H1 (cell line): ENCODE data around the gene SLC19A1. TPM values are rescaled to one million over a fixed set of nuclear protein-coding genes. Genes with fewer than 3 reads are reported as not detected.

ENCODE experiments used
- CTCF ChIA-PET: fragments of 300-600 bp; sonication (Branson Sonifier 250); formaldehyde crosslinking; loops from one replicate; lab custom pipeline; 2021; ENCODE audit not compliant: partially characterized antibody; lab: Charles Lee
- POLR2A ChIA-PET: fragments of 300-600 bp; sonication (Branson Sonifier 250); formaldehyde crosslinking; loops from one replicate; lab custom pipeline; 2021; ENCODE audit warnings: inconsistent platforms; ENCODE audit not compliant: partially characterized antibody; lab: Charles Lee
- DNase-seq, 2 experiments: peaks; one replicate each; pipeline versions ENCODE4 v3.0.0 to v3.0.0-alpha.2; 2010 to 2022; ENCODE audit warnings: low spot score in 2 of 2, low read depth in 1 of 2, mixed read lengths in 1 of 2
- FAIRE-seq: peaks from 2 replicates; lab custom pipeline; 2011; peaks lifted over from hg19 to GRCh38; lab: Jason Lieb, UNC
- H2AFZ ChIP-seq: 2 replicates; pipeline ENCODE4 v1.8.1; 2012; ENCODE audit warnings: low read length, inconsistent platforms
- H2AK5ac ChIP-seq: 2 replicates; pipeline ENCODE4 v1.6.1; 2013; ENCODE audit warnings: low read depth, low read length
- H2BK120ac ChIP-seq: replicated peaks from 2 replicates; pipeline ENCODE3; 2013; ENCODE audit warnings: low read depth, low read length, inconsistent platforms
- H2BK12ac ChIP-seq: 2 replicates; pipeline ENCODE4 v1.6.1; 2013; ENCODE audit warnings: low read depth, low read length
- H2BK15ac ChIP-seq: 2 replicates; pipeline ENCODE4 v1.6.1; 2013; ENCODE audit warnings: low read length
- H2BK20ac ChIP-seq: 2 replicates; pipeline ENCODE4 v1.6.1; 2013; ENCODE audit warnings: low read length
- H2BK5ac ChIP-seq: 2 replicates; pipeline ENCODE4 v1.6.1; 2013; ENCODE audit warnings: low read depth, low read length
- H3K14ac ChIP-seq: 2 replicates; pipeline ENCODE4 v1.6.1; 2013; ENCODE audit warnings: inconsistent platforms; ENCODE audit not compliant: insufficient read length
- H3K18ac ChIP-seq: 2 replicates; pipeline ENCODE4 v1.6.1; 2013; ENCODE audit warnings: low read length; ENCODE audit errors: extremely low read depth
- H3K23ac ChIP-seq: 2 replicates; pipeline ENCODE4 v1.6.1; 2013; ENCODE audit warnings: inconsistent platforms; ENCODE audit not compliant: insufficient read length
- H3K23me2 ChIP-seq: 2 replicates; pipeline ENCODE4 v1.6.1; 2013; ENCODE audit warnings: low read depth, low read length
- H3K27ac ChIP-seq: 2 replicates; pipeline ENCODE4 v1.6.1; 2011; ENCODE audit warnings: low read depth, low read length, inconsistent platforms
- H3K27me3 ChIP-seq, 4 experiments: replicated peaks in 1 of 4; 1 replicate in 1 of 4; 2 replicates in 3 of 4; pipeline versions ENCODE4 v1.6.1 to v1.8.1; 2011 to 2013; ENCODE audit warnings: low read length in 3 of 4, mild to moderate bottlenecking in 3 of 4, inconsistent platforms in 2 of 4, mixed read lengths in 2 of 4, moderate library complexity in 1 of 4; ENCODE audit not compliant: control insufficient read depth in 3 of 4, insufficient read depth in 3 of 4; ENCODE audit errors: extremely low read depth in 1 of 4
- H3K36me3 ChIP-seq, 4 experiments: 2 replicates each; pipeline versions ENCODE4 v1.6.1 to v1.8.1; 2011 to 2013; ENCODE audit warnings: mild to moderate bottlenecking in 4 of 4, low read length in 3 of 4, moderate library complexity in 2 of 4, control low read depth in 1 of 4, inconsistent platforms in 1 of 4; ENCODE audit not compliant: insufficient read depth in 4 of 4, control insufficient read depth in 2 of 4
- H3K4ac ChIP-seq: replicated peaks from 2 replicates; pipeline ENCODE3; 2013; ENCODE audit warnings: low read length, low read depth, mixed read lengths, inconsistent platforms; ENCODE audit not compliant: insufficient read length
- H3K4me1 ChIP-seq, 4 experiments: replicated peaks in 1 of 4; 1 replicate in 1 of 4; 2 replicates in 3 of 4; pipeline versions ENCODE4 v1.6.1 to v1.8.1; 2011 to 2013; ENCODE audit warnings: low read length in 3 of 4, inconsistent platforms in 2 of 4, mixed read lengths in 1 of 4; ENCODE audit not compliant: insufficient read depth in 4 of 4, control insufficient read depth in 3 of 4
- H3K4me2 ChIP-seq, 2 experiments: 2 replicates each; pipeline versions ENCODE4 v1.6.1 to v1.8.1; 2011 to 2013; ENCODE audit warnings: low read depth in 2 of 2, low read length in 2 of 2, control low read depth in 1 of 2, inconsistent platforms in 1 of 2, mild to moderate bottlenecking in 1 of 2; ENCODE audit not compliant: insufficient read depth in 1 of 2
- H3K4me3 ChIP-seq, 4 experiments: fragments of 200-600, 300-600 bp in 1 of 4; sonication (generic), shearing (Covaris generic), sonication (Bioruptor Twin) in 1 of 4; 2 replicates each; pipeline versions ENCODE4 v1.5.1 to v1.8.1; 2011 to 2016; ENCODE audit warnings: low read length in 4 of 4, low read depth in 3 of 4, control low read depth in 2 of 4, inconsistent platforms in 2 of 4, mild to moderate bottlenecking in 2 of 4, mixed read lengths in 1 of 4, moderate library complexity in 1 of 4; ENCODE audit not compliant: insufficient read depth in 2 of 4; ENCODE audit errors: extremely low read depth in 1 of 4
- H3K56ac ChIP-seq: replicated peaks from 2 replicates; pipeline ENCODE3; 2013; ENCODE audit warnings: low read depth, mild to moderate bottlenecking, mixed read lengths, low read length, inconsistent platforms; ENCODE audit not compliant: insufficient read length
- H3K79me1 ChIP-seq: 2 replicates; pipeline ENCODE4 v1.6.1; 2013; ENCODE audit warnings: low read depth, low read length, control low read depth
- H3K79me2 ChIP-seq, 2 experiments: 2 replicates each; pipeline versions ENCODE4 v1.6.1 to v1.8.1; 2012 to 2013; ENCODE audit warnings: low read length in 2 of 2, mild to moderate bottlenecking in 2 of 2, inconsistent platforms in 1 of 2; ENCODE audit not compliant: insufficient read depth in 2 of 2, control insufficient read depth in 1 of 2
- H3K9ac ChIP-seq, 4 experiments: replicated peaks in 1 of 4; 1 replicate in 1 of 4; 2 replicates in 3 of 4; pipeline versions ENCODE4 v1.6.1 to v1.8.1; 2011 to 2013; ENCODE audit warnings: low read depth in 3 of 4, low read length in 3 of 4, control low read depth in 2 of 4, mild to moderate bottlenecking in 2 of 4, moderate library complexity in 2 of 4, inconsistent platforms in 1 of 4; ENCODE audit errors: extremely low read depth in 1 of 4
- H3K9me3 ChIP-seq, 2 experiments: 2 replicates each; pipeline versions ENCODE4 v1.6.1 to v1.8.1; 2012 to 2013; ENCODE audit warnings: mild to moderate bottlenecking in 2 of 2, moderate library complexity in 2 of 2, control low read depth in 1 of 2, inconsistent platforms in 1 of 2, low read depth in 1 of 2, low read length in 1 of 2, mixed read lengths in 1 of 2; ENCODE audit not compliant: insufficient read depth in 2 of 2
- H4K20me1 ChIP-seq, 2 experiments: replicated peaks in 1 of 2; 2 replicates each; pipeline versions ENCODE3 to v1.8.1; 2011 to 2013; ENCODE audit warnings: inconsistent platforms in 2 of 2, low read length in 2 of 2, mild to moderate bottlenecking in 1 of 2; ENCODE audit not compliant: insufficient read depth in 2 of 2, control insufficient read depth in 1 of 2
- H4K5ac ChIP-seq: 2 replicates; pipeline ENCODE4 v1.6.1; 2013; ENCODE audit warnings: low read length, low read depth, mixed read lengths, inconsistent platforms; ENCODE audit not compliant: insufficient read length
- H4K8ac ChIP-seq: 2 replicates; pipeline ENCODE4 v1.8.0; 2013; ENCODE audit warnings: mild to moderate bottlenecking, moderate library complexity, low read length, inconsistent platforms; ENCODE audit not compliant: insufficient read depth; ENCODE audit errors: extremely low read depth
- H4K91ac ChIP-seq: replicated peaks from 2 replicates; pipeline ENCODE3; 2013; ENCODE audit warnings: low read length, mixed read lengths, inconsistent platforms; ENCODE audit not compliant: insufficient read length
- BACH1 ChIP-seq: IDR thresholded peaks from 2 replicates; pipeline ENCODE4 v1.6.1; 2012; ENCODE audit warnings: low read length, improper control_type of control experiment
- EGR1 ChIP-seq: IDR thresholded peaks from 2 replicates; pipeline ENCODE4 v1.6.1; 2011; ENCODE audit warnings: low read depth, low read length, borderline replicate concordance
- FOSL1 ChIP-seq: IDR thresholded peaks from 2 replicates; pipeline ENCODE4 v1.6.1; 2011; ENCODE audit warnings: mild to moderate bottlenecking, low read depth, low read length, moderate library complexity; ENCODE audit not compliant: insufficient read depth
- KDM1A ChIP-seq: fragments of 200-600, 300-600 bp; sonication (generic); IDR thresholded peaks from 2 replicates; pipeline ENCODE4 v1.7.1; 2016; ENCODE audit warnings: mild to moderate bottlenecking, low read length, borderline replicate concordance
- KDM4A ChIP-seq: IDR thresholded peaks from one replicate; pipeline ENCODE4 v1.7.1; 2012; ENCODE audit warnings: low read depth, mild to moderate bottlenecking, moderate library complexity, low read length, inconsistent platforms; ENCODE audit not compliant: severe bottlenecking
- PHF8 ChIP-seq: fragments of 200-600 bp; sonication (generic); conservative IDR thresholded peaks from 2 replicates; pipeline ENCODE4 v1.7.1; 2012; ENCODE audit warnings: low read depth, mild to moderate bottlenecking, inconsistent platforms, low read length, moderate library complexity
- POLR2AphosphoS5 ChIP-seq: IDR thresholded peaks from 2 replicates; pipeline ENCODE4 v1.6.1; 2011; ENCODE audit warnings: low read depth, low read length
- SAP30 ChIP-seq: fragments of 300-600 bp; sonication (generic); IDR thresholded peaks from 2 replicates; pipeline ENCODE4 v1.7.1; 2012; ENCODE audit warnings: low read length, moderate library complexity, mild to moderate bottlenecking, inconsistent platforms; ENCODE audit not compliant: insufficient read depth, insufficient replicate concordance
- SRF ChIP-seq: IDR thresholded peaks from 2 replicates; pipeline ENCODE4 v1.6.1; 2011; ENCODE audit warnings: mild to moderate bottlenecking, low read depth, low read length, moderate library complexity
- YY1 ChIP-seq: IDR thresholded peaks from 2 replicates; pipeline ENCODE4 v1.6.1; 2011; ENCODE audit warnings: low read depth, mild to moderate bottlenecking, low read length
- ZNF274 ChIP-seq: IDR thresholded peaks from 2 replicates; pipeline ENCODE4 v1.7.0; 2012; ENCODE audit warnings: low read length, borderline replicate concordance; ENCODE audit errors: extremely low read depth
- WGBS, 2 experiments: shearing (Covaris generic) in 1 of 2; methylation state at CpG; one replicate each; pipeline versions ENCODE4 v1.1.6 to v1.1.7; 2013 to 2015; ENCODE audit warnings: low lambda C conversion rate in 2 of 2, mixed read lengths in 2 of 2, inconsistent platforms in 1 of 2, low coverage in 1 of 2, missing lambda C conversion rate in 1 of 2; ENCODE audit not compliant: insufficient replicate concordance in 2 of 2, insufficient coverage in 1 of 2, insufficient read length in 1 of 2; ENCODE audit errors: extremely low coverage in 1 of 2, missing lambda C conversion rate in 1 of 2; 5-methylcytosine and 5-hydroxymethylcytosine counted together
- polyA plus RNA-seq, 7 experiments: library from polyadenylated mRNA; depleted of rRNA in 3 of 7; stranded (reverse) in 5 of 7; unstranded in 2 of 7; fragments of >200 nt in 5 of 7; fragments of 200-250 nt in 2 of 7; gene quantifications; 1 replicate in 5 of 7; 2 replicates in 1 of 7; 4 replicates in 1 of 7; pipeline versions ENCODE4 v1.2.1 to v1.2.3, GENCODE V29; 2011 to 2013; ENCODE audit warnings: missing spikeins in 2 of 7, mixed read lengths in 2 of 7
- total RNA-seq: library from RNA; stranded (reverse); fragmentation: NEBNext Ultra II Directional; extraction: Animal tissue kit (Norgen Biotek cat#: 25700); gene quantifications from 2 replicates; pipeline ENCODE4 v1.2.1, GENCODE V29; 2021
- TF ChIP-seq, protein P1 (sequence below): IDR thresholded peaks from 2 replicates; pipeline ENCODE4 v1.6.1; 2012; ENCODE audit warnings: low read length, inconsistent platforms

The SLC19A1 gene
- total and polyA plus RNA-seq, 2 of the 8 experiments (the other 6 are each of a cell fraction or from before 2014, with no cell fraction given): 31.6 to 43.8 TPM

DNA sequence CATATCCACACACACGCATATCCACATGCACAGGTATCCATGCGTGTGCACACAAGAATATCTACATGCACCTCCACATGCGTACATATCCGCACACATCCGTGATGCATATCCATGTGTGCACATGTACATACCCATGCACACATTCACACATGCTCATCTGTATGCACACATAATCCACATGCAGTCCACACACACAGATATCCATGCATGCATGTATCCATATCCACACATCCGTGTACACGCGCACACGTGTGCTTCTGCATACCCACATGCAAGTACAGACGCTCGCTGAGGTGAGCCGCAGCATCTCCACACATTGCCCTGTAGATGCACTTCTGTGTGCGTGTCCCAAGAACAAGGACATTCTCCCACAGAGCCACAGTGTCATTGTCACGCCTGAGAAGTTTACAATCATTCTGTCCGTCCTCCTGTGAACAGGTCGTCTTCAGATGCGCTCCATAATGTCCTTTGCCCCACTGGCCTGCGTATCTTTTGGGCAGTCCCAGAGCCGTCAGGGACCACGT is 93.9 kb downstream of the SLC19A1 start:
- Histone ChIP-seq H2BK120ac (no peak overlapping the region), H3K23ac (no peak overlapping the region), H2BK12ac (no peak overlapping the region), H3K56ac (no peak overlapping the region), H3K4me3 (no peak overlapping the region), H2BK5ac (no peak overlapping the region), H3K9me3 (peaks cover 0 to 10% of the 10 kb centered on the region in 2 experiments; a peak in 2 of 4 replicates), H3K27me3 (no peaks in the 10 kb centered on the region), H3K27ac (no peak overlapping the region), H3K79me1 (peaks cover 29% of the 10 kb centered on the region), H2AFZ (no peak overlapping the region), H4K5ac (no peak overlapping the region), H4K8ac (no peak overlapping the region), H2BK20ac (no peak overlapping the region), H3K36me3 (peaks cover 0 to 8% (median 3%) of the 10 kb centered on the region in 4 experiments; a peak in 5 of 8 replicates), H2AK5ac (no peak overlapping the region), H3K23me2 (peaks cover 4% of the 10 kb centered on the region; the same call in 1 of the 2 replicates), H3K79me2 (peaks cover 20 to 87% of the 10 kb centered on the region in 2 experiments), H3K9ac (no peak overlapping the region), H3K4me2 (no peak overlapping the region), H2BK15ac (no peak overlapping the region), H4K91ac (no peak overlapping the region), H3K4me1 (no peaks in the 10 kb centered on the region; a peak in 1 of 7 replicates), H3K18ac (no peak overlapping the region), H3K4ac (no peak overlapping the region), H4K20me1 (peaks cover 19 to 44% of the 10 kb centered on the region in 2 experiments), H3K14ac (no peak overlapping the region)
- POLR2A ChIA-PET: no interaction called here
- FAIRE-seq (no peak), DNase-seq (no peak)
- WGBS, 2 experiments: 96% methylated on average over 17 of the region's 20 CpGs; no CpG with 5 or more reads in 1 of the 2 experiments
- CTCF ChIA-PET: interaction anchor here (1.4 to 2.0 kb wide), 3 partner anchors 30 to 156 kb away, joined by 3 to 5 read pairs (median 4); no protein-coding TSS in a partner anchor
- TF ChIP-seq SRF: no peak
- no peak for TF ChIP-seq FOSL1
- no peak for TF ChIP-seq PHF8
- TF ChIP-seq KDM1A: no peak
- no peak for TF ChIP-seq POLR2AphosphoS5
- no peak for TF ChIP-seq KDM4A
- no peak for TF ChIP-seq SAP30
- TF ChIP-seq YY1: no peak
- no peak for TF ChIP-seq BACH1
- TF ChIP-seq ZNF274: no peak
- no peak for TF ChIP-seq EGR1
- TF ChIP-seq, protein P1, sequence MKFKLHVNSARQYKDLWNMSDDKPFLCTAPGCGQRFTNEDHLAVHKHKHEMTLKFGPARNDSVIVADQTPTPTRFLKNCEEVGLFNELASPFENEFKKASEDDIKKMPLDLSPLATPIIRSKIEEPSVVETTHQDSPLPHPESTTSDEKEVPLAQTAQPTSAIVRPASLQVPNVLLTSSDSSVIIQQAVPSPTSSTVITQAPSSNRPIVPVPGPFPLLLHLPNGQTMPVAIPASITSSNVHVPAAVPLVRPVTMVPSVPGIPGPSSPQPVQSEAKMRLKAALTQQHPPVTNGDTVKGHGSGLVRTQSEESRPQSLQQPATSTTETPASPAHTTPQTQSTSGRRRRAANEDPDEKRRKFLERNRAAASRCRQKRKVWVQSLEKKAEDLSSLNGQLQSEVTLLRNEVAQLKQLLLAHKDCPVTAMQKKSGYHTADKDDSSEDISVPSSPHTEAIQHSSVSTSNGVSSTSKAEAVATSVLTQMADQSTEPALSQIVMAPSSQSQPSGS: no peak
